ENCODE data around the gene KDM8.

KDM8 gene

DNA sequence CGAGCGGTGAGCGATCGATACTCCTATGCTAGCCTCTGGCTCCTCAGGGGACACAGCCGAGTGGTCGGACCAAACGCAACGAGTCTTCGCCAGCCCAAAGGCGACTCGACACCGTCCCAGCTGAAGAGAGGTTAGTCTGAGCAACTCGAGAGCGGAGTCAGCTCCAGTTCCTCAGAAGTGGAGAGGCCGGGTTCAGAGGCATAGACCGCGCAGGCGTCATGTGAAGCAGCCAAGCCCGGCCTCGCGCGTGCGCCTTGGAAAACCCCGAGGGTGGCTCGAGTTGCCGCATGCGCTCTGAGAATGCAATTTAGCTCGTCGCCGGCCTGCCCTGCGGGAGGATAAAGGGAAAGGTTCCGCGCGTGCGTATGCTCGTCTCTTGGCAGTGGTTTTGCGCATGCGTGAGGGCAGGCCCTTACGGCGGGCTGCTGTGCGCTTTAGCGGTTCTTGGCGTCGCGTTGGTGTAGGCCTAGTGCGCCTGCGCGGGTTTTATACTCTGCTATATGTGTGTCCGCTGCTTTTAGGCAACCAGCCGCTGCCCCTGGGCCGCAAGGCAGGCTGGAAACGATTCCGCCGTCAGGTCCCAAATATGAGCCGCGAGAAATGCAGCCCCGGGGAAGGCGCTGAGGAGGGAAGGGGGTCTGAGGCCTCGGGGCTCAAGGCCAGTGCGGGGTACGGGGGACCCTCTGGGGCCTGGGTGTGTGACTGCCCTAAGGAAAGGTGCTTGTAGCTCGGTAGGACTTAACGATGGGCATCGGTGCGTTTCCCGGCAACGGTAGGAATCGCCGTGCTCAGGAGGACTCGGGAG lies at the start of gene KDM8:
Gene KDM8 (plus strand): TSS at position 20 of the 805 bp plus-strand sequence. CDS start 6,598 bp downstream, outside the sequence.
- DNase-seq (ENCODE audit: insufficient read length, low spot score) (peak; percentile 99), FAIRE-seq (peak; percentile 88)

DNA sequence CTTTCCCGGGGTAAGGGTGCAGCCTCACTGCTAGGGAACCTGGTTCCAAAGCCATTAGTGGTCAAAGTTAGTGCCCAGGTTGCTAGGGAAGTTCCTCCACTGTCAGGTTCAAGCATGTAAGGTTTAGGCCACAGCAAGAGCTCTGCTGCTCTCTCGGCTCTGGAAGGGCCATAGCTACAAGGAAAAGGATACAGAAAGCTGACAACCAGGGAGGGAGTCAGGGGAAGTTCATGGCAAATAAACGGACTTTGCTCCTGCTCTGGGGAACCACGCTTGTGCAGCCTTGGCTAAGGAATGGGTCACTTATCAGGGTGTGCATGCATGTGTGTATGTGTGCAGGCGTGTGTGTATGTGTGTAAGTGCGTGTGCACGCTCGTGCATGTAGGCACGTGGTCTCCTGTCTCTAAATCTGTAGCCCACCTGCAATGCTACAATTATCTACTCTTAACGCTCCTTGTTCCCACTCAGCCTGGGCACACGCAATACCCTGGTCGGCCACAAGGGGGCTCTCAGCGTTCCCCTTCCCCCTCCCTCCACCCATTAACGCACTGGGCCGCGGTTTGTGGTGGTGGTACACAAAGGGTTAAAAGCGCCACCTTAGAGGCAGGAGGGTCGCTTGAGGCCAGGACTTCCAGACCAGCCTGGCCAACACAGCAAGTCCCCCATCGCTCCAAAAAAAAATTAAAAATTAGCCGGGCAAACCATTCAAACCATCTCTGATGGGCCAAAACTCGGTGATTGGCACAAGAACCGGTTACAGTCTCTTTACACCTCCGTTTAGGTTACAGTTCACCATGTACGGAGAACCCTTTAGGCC lies 48.4 kb upstream of the KDM8 start:
- no peak for FAIRE-seq

DNA sequence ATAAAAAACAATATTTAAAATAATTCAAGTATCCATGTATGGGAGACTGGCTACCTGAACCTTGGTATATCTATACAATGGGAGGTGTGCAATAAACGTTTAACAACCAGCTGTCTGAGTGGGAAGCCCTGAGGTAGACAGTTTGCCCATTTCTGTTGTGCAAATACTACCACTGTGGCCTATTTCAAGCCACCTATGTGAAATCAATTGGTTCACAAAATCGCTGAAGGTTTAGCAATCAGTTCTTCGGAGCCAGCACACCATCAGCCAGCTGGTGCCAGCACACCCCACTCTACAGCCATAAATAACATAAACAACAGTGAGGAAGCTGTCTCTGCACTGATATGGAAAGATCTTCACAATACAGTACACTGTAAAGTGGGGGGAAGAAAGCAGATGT lies 46.7 kb upstream of the KDM8 start:
- DNase-seq (ENCODE audit: insufficient read length, low spot score): no peak
- no peak for FAIRE-seq

More for the DNA sequence above, 48.4 kb upstream of the KDM8 start:
- peak; percentile 62 for DNase-seq (ENCODE audit: insufficient read length, low spot score)

DNA sequence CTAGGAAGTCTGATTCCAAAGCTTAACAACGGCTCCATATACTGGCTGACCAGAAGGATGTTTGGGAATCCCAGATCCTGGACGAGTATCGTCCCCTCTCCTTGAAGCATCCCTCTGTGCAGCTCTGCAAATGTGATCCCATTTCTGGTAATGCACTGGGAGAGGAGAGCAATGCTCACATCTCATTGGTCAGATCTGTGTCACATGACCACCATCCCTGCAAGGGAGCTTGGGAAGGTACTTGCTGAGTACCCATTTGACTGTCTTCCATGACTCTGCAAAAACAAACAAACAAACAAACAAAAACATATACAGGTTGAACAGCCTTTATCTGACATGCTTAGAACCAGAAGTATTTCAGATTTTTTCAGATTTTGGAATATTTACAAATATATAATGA lies 41.9 kb upstream of the KDM8 start:
- FAIRE-seq: no peak
- no peak for DNase-seq (ENCODE audit: insufficient read length, low spot score)

DNA sequence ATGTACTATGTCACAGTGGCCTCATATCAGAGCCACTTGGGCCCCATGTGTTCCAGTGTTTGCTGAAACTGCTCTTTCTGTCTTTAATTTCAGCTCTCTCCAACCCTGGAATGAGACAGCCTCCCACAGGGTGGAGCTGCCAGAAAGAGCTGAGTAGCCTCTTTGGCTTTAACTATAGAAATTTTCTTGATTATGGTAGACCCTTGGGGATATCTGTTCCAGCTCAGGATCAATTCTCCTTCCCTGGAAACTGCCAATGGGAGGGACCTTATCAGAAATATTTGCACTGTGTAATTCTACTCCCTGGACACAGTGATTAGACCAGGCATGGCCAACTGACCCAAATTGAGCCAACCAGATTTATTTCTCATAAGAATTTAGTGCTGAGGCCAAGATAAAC lies 39.0 kb upstream of the KDM8 start:
- no peak for FAIRE-seq

DNA sequence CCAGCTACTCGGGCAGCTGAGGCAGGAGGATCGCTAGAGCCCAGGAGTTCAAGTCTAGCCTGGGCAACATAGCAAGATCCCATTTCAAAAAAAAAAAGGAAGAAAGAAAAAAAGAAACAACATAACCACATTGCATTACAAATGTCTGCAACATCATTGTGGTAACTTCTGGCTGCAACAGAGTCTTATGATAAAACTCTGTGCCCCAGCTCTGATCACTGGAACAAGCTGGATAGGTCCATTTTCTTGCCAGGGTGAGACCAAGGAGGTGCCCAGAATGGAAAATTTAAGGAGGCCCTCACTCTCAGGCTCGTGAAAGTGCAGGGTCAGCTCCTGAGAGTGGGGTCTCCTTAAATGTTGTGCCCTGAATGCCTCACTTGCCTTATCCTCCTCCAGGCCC lies 37.8 kb upstream of the KDM8 start:
- DNase-seq (ENCODE audit: insufficient read length, low spot score): no peak
- no peak for FAIRE-seq

More for the DNA sequence above, 39.0 kb upstream of the KDM8 start:
- no peak for DNase-seq (ENCODE audit: insufficient read length, low spot score)

DNA sequence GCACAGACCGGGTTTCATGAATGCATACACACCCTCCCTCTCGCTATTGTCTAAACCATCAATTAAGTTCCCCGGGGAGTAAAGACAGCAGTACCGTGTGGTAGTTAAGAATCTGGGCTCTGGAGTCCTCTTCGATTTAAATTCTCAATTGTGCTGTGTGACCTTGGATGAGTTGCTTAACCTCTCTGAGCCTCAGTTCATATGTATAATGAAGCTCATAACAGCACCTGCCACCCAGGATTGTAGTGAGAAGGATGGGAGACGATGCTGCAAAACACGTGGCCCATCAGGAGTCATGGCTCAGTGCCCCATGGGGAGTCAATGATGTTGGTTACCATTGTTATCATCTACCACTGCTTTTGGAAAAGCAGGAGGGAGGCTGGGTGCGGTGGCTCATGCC lies 34.5 kb upstream of the KDM8 start:
- DNase-seq (ENCODE audit: insufficient read length, low spot score) (no peak), FAIRE-seq (no peak)

DNA sequence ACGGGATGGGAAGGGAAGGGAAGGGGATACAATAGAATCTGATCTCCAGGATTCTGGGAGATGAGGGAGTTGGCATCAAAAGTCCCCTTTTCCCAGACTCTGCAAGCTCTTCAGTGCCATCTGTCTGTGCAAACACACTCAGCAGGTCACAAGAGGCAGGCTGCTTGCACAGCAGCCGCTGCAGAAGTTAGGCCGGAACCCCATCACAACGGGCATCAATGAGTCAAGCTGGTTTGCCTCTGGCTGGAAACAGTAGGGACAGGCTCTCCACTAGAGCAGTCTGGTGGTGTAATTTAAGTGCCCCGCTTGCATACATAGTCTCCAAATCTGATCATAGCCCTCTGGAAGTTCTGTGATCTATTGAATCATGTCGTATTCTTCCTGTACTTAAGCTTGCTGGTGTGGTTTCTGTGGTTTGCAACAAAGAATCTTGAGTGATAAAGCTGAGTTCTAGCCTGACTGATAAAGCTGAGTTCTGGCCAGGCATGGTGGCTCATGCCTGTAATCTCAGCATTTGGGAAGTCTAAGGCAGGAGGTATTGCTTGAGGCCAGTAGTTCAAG lies 33.7 kb upstream of the KDM8 start:
- DNase-seq (ENCODE audit: insufficient read length, low spot score) (no peak), FAIRE-seq (no peak)

DNA sequence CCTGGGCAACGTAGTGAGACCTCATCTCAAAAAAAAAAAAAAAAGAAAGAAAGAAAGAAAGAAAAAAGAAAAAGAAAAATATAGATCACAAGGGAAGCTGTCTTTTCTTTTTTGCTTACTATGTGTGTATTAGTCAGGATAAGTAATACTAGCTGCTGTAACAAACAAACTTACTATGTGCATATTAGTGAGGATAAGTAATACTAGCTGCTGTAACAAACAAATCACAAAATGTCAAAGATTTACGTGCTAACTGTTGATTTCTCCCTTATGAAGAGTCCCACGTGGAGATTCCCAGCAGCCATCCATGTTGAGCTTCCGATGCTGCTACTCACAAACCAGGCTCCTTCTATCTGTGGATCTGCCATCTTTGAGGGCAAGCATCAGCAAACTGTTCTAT lies 31.7 kb upstream of the KDM8 start:
- DNase-seq (ENCODE audit: insufficient read length, low spot score) (no peak), FAIRE-seq (no peak)

DNA sequence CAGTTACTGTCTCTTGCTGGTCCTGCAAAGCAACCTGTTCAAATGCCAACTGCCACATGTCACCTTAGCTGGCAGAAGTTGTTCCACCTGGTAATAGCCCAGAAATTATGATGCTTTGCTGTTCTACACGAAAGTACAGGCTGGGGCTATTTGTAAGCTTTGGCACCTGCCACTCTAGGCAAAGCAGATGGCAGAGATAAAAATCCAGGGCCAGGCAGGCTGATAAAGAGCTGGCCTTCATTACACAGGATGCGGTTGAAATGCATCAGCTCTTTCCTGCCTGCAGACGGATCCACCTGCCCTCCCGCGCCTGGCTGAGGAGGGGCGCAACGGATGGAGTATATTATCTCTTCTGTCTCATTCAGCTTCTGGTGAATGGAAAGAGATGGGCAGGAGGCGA lies 29.3 kb upstream of the KDM8 start:
- DNase-seq (ENCODE audit: insufficient read length, low spot score) (no peak), FAIRE-seq (no peak)

DNA sequence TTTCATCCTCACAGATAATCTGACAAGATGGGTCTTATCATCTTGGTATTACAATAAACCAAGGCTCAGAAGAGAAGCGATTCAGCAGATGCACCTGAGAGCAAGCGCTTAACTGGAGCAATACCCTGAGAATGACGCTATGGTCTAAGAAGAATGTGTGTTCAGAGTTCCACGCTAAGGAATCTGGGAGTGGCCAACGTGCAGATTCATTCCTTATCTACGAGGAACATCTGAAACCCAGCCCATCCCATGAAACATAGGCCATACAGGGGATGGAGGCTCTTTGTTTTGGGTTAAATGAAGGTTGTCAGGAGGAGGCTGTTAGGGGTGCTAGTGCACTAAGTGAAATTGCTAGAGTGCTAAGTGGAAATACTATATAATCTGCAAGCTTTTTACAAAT lies 28.5 kb upstream of the KDM8 start:
- DNase-seq (ENCODE audit: insufficient read length, low spot score): peak; percentile 21
- FAIRE-seq: no peak

DNA sequence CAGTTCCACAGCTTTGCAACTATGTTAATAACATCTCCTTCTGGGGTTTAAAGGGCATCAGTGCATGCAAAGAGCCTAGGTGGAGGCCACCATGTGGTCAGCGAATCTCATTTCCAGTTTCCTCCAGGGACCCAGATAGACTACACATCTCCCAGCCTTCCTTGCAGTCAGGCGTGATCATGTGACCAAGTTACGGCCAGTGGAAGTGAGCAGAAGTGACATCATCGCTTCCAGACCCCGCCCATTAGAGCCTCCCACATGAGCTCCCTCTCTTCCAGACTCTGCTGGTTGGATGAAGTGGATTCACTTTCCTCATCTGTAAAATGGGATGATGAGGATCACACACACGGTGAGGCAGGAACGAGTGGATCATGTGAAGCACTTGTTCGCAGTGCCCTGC lies 27.4 kb upstream of the KDM8 start:
- DNase-seq (ENCODE audit: insufficient read length, low spot score): no peak
- no peak for FAIRE-seq

DNA sequence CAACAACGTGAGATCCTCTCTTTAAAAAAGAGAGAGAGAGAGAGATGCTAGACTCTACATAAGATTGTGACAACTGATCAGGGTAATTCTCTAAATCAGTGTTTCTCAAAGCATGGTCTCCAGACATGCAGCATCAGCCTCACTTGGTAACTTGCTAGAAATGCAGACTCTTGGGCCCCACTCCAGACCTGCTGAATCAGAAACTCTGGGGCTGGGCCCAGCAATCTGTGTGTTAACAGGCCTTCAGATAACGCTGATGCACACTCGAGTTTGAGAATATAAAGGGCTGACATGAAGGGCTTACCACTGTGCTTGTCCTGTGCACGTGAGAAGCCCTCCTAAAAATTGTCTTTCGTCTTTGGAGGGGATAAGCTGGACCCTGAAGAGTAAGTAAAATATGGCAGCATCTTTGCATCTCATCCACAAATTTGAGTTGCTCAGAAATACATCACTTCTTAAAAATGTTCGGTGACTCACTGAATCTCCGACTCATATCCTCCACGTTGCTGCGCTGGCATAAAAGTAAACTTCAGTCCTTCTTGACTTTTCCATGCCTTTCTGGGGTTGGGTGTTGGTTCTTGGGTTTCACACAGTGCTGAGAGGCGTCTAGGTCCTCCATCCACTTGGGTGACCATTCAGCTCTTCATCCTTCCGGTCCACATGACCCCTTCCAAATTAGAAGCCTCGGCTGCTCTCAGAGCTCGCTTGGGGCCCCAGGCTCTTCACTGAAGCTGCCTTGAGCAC lies 26.1 kb upstream of the KDM8 start:
- peak; percentile 51 for DNase-seq (ENCODE audit: insufficient read length, low spot score)
- no peak for FAIRE-seq

DNA sequence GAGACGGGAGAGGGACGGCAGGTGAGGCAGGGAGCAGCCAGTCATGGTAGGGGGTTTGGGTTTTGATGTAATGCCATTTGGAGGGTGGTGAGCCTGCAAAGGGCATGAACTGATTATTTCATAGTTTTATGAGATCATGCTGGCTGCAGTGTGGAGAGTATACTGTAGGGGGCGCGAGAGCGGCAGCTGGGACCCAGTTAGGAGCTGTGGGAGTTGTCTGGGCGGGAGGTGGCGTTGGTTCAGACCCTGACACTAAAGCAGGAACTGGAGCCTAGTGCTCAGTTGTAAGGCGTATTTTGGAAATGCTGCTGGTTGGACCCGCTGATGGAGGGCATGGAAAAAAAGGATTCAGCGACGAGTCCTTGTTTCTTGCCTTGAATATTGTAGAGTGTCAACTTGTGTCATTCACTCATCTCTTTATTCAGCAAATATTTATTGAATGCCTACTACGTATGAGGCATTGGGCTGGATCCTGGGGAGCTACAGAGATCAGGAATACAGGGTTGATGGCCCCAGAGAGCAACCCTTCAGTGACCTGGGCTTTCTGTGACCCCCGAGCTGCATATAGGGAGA lies 23.7 kb upstream of the KDM8 start:
- DNase-seq (ENCODE audit: insufficient read length, low spot score) (peak; percentile 53), FAIRE-seq (no peak)

DNA sequence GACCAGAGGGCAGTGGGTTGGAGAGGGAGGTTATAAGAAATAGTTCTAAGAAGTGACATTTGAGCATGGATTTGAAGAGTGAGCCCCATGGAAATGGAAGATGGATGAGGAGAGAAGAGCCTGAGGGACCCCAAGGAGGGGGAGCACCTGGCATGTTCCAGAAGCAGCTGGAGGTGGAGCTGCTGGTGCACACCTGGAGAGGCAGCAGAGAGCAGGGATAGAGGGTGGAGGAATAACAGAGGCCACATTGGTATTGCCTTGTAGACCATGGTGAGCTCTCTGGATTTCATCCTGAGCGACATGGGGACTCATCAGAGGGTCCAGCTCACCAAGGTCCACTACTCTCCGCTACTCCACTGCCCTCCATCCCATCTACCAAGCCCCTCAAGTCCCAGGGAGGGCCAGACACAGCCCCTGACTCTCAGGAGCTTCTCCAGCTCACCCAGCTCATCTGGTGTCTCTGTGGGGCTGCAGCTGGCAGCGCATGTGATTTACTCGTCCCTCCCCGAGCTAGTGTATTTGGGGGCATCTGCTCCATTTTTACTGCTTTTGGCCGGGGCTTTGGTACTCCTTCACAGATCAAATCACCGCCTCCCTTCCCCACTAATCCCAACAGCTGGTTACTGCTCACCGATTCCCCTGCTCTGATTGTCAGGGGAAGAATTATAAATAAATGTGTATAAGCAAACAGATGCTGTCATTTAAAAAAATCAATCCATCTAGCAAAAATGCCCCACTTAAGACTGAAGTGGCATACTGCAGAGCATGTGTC lies 22.1 kb upstream of the KDM8 start:
- DNase-seq (ENCODE audit: insufficient read length, low spot score) (no peak), FAIRE-seq (no peak)

DNA sequence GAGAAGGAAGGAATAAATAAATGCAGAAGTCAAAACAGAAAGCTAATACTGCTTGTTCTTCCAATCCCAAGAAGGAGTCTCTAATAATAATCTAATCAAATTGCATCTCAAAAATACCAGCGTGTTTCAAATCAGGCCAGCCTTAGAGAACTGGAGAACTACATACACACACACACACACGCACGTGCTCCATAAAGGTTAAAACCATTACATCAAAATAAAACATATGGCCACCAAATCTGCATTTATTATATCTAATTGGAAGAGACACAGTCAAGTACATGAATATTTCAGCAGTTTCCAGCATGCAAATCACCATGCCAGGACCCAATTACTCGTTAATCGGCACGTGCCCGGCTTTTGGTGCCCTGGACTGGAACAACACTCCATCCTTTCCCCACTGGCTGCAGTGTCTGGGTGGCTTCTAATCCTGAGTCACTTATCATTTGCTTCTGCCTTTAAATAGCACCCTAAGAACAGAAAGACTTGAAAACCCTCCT lies 20.4 kb upstream of the KDM8 start:
- FAIRE-seq: no peak
- DNase-seq (ENCODE audit: insufficient read length, low spot score): no peak

DNA sequence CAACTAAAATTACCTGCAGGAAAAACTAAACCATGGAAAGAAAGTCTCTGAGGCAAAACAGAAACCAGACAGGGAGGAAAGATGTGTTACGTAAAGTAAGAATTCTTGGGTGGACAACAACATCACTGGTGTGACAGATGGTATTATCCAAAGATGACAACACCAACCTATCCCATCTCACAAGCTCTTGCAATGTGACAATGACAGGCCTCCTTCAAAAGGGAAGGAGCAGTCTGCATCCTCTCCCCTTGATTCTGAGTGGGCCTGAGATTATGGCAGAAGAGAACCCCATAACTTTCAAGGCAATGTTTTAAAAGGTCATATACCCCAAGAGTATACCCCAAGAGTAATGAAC lies 17.6 kb upstream of the KDM8 start:
- DNase-seq (ENCODE audit: insufficient read length, low spot score) (no peak), FAIRE-seq (no peak)

DNA sequence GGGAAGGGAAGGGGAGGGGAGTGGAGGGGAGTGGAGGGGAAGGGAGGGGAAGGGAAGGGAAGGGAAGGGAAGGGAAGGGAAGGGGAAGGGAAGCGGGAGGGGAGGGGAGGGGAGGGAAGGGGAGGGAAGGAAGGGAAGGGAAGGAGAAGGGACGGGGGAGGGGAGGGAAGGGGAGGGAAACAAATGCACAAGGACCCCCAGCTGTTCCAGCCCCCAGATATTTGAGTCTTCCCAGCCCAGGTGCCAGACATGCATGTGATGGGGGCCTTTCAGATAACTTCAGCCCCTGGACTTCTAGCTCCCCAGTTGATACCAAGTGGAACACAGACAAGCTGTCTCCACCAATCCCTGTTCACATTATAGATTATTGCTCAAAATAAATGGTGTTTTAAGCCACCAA lies 14.7 kb upstream of the KDM8 start:
- FAIRE-seq (no peak), DNase-seq (ENCODE audit: insufficient read length, low spot score) (no peak)

DNA sequence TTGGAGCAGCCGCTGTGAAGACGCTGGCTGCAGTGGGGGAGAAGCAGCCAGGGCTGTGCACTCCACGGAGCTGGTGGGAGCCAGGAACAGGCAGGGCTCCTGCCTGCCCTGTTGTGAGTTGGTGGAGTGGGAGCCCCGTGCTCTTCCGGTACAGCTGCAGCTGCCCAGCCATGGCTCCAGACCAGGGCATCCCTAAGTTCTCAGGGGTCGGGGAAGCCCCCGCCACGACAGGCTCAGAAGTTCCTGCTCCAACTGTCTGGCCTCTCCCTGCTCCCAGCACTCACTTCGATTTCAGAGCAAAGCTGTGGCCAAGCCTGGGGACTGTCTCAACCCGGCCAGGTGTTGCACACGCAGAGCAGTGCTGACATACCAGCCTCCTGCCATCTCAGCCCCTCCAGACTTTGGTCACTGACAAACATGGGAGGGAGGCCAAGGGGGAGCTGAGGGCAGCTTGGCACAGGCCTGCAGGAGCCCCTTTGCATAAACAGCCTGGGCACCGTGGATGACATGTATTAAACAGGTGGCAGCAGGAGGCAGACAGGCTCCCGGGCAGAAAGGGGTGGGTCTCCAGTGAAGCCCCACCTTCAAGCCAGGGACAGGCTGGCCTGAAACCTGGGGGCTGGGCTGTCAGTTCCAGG lies 13.9 kb upstream of the KDM8 start:
- FAIRE-seq: no peak
- no peak for DNase-seq (ENCODE audit: insufficient read length, low spot score)

All from HTR-8/SVneo (cell line).